ENCODE data around the gene SUSD5.
"Not testable (repeated sequence)": the region's sequence is repeated elsewhere in the genome, so short reads cannot be mapped to it uniquely, and the experiment has no call there.

SUSD5 gene

DNA sequence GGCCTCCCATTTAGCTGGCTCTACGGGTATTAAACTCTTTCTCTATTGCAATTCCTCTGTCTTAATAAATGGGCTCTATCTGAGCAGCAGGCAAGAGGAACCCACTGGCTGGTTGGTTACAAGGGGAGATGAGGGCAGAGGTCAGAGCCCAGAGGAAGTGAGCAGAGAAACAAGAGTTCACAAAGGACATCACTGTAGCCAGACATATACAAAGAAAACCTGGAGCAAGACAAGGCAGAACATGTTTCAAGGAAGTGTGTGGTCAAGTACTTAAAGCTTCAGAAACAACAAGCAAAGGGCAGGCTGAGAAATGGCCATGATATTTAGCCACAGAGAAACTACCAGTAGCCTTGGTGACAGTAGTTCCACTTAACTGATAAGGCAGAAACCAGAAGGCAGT lies 24.3 kb downstream of the SUSD5 start:
- DNase-seq (ENCODE audit: low read depth, low spot score): no peak

- no peak for DNase-seq (ENCODE audit: low read depth, low spot score)
Observed at GRCh38 chr3:33187368-33187634, 31.3 kb downstream of the SUSD5 start.

- peak; percentile 60 for DNase-seq (ENCODE audit: low read depth, low spot score)
Observed at GRCh38 chr3:33186524-33187367, 31.9 kb downstream of the SUSD5 start.

DNA sequence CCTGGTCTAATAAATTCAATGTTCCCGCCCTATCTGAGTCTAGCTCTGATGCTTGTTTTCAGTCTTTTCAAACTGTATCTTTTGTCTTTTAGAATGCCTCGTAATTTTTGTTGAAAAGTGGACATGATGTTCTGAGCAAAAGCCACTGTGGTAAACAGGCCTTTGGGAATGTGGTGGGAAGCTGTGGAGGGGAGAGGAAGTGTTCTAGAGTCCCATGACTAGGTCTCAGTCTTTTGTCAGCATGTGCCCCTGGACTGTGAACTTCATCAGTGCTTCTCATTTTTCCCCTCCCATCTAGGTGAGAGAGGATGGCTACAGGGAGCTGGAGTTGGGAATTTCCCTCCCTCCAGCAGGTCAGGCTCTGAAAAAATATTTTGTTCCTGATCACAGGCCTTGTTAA lies 33.7 kb downstream of the SUSD5 start:
- DNase-seq (ENCODE audit: low read depth, low spot score): no peak

- DNase-seq (ENCODE audit: low read depth, low spot score): not testable (repeated sequence)
Observed at GRCh38 chr3:33181641-33182040, 37.0 kb downstream of the SUSD5 start.

DNA sequence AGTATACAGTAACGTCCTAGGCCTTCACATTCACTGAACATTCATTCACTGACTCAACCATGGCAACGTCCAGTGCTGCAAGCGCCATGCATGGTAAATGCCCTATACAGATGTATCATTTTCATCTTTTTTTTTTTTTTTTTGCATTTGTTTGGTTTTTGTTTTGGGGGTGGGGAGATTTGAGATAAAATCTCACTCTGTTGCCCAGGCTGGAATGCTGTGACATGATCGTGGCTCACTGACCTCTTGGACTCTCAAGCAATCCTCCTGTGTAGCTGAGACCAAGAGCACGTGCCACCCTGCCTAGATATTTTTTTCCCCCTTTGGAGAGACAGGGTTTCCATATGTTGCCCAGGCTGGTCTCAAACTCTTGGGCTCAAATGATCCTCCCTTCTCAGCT lies 37.4 kb downstream of the SUSD5 start:
- DNase-seq (ENCODE audit: low read depth, low spot score): no peak

- DNase-seq (ENCODE audit: low read depth, low spot score): no peak
Observed at GRCh38 chr3:33179132-33179531, 39.5 kb downstream of the SUSD5 start.

DNA sequence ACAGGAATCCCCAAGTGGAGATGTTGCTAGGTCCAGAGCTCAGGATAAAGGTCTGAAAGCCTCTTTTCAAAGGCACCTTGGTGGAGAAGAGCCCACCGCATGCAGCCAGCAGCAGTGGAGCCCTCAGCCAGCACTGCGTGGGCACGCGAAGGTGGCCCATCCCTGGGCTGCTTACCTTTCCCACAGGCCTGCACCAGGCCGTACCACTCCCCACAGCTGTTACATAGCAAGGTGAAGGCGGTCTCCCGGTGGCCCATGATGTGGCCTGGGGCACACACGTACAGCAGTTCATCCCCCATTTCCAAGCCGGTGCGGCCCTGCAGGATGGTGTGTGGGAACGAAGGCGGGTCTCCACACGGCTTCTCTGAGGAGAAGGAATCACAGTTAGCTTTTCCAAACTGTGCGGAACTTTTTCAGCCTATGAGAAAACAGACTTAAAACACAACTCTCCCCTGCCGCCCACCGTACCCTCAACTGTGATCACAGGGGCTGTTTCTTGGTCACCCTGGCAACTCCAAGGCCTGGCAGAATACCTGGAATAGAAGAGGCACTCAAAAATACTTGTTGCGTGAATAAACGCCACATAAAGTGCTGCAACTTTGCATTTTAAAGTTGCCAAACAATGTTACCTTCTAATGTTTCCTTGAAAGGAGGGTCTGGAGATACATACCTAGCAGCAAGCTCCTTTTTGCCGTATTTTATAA lies 43.7 kb downstream of the SUSD5 start:
- no peak for DNase-seq (ENCODE audit: low read depth, low spot score)

DNA sequence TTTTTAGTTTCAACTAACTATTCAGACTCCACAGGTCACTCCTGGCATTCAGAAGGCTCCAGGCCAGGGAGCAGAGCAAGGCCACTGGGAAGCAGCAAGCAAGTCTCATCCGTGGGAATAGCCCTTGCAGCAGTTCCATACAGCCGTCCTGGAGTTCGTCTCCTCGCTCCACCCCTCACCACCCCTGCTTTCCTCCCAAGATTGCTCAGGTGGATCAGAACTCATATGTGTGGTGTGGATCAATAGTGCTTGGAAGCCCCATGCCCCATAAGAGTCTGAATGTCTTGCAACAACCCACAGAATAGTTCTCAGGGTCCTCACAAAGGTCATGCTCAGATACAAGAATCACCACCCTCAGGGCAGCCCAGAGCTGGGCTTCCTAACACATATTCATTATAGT lies 44.5 kb downstream of the SUSD5 start:
- DNase-seq (ENCODE audit: low read depth, low spot score): no peak

- no peak for DNase-seq (ENCODE audit: low read depth, low spot score)
Observed at GRCh38 chr3:33173672-33174071, 44.9 kb downstream of the SUSD5 start.

- DNase-seq (ENCODE audit: low read depth, low spot score): no peak
Observed at GRCh38 chr3:33173103-33173502, 45.5 kb downstream of the SUSD5 start.

DNA sequence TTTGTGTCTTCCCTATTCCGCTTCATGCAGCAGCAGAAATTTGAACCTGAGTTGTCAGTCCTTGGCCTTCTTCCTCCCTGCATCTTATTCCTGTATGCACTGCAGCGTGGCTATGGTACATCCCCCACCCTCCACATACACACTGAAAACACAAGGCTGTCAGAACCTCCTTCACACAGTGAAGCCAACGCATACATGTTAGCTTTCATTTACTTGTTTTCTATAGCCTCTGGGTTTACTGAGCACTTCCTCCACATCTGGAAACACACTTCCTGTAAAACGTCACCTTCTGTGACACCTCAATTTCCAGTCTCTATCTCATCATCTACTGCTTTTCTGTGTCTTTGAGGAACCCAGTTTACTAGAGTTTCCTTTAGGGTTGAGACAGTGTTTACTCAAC lies 47.0 kb downstream of the SUSD5 start:
- no peak for DNase-seq (ENCODE audit: low read depth, low spot score)

DNA sequence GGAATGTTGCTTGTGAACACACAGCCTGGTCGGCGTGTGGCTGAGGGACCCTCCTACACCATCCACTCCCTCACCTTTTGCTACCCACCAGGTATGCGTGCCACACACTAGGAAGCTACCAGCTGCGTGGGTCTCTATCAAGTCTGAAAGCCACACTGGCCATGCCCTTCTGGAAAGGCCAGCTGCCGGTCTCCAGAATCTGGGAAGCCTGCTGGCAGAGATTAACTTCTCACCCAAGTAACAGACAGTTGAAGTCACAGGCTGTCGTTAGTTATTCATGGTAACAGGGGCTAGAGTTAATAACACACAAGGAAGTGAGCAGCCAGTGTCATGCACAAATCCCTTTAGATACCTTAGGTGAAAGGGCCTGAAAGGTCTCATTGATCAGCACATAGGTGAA lies 48.1 kb downstream of the SUSD5 start:
- no peak for DNase-seq (ENCODE audit: low read depth, low spot score)

- DNase-seq (ENCODE audit: low read depth, low spot score): peak; percentile 39
Observed at GRCh38 chr3:33167716-33168336, 50.8 kb downstream of the SUSD5 start.

GRCh38 chr3:33167284-33167683 lies 51.3 kb downstream of the SUSD5 start:
- no peak for DNase-seq (ENCODE audit: low read depth, low spot score)

DNA sequence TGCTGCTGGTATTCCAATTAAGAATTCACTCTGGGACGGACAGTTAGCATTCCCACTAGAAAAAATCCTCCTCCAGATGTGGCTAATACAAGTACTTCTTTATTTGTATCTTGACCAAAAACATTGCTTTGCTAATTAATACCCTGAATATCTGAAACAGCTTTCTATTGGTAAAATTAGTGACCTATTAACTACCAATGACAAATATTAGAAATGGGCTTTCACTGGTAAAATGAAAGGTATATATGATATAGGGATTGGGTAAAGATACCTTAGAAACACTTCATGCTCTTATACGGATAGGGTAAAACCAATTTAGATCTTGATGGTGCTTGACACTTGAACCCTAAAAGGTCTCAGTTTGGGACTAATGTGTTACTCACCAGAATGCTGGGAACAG lies 52.5 kb downstream of the SUSD5 start:
- DNase-seq (ENCODE audit: low read depth, low spot score): no peak

DNA sequence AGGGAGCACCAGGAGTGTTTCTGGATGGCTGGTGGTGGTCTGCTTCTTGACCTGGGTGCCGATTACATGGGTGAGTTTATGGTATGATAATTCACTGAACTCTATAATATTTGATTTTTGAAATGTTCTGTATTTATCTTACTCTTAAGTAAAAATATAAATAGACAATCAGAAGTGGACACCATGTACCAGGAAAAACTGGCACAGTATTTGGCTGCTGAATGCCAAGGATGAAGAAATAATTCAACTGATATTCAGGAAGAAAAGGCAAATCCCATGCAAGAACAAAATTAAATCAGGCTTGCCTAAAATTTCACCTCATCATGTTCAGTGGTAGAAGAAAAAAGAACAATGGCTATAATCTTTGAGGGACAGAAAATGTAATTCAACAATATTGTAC lies 53.2 kb downstream of the SUSD5 start:
- no peak for DNase-seq (ENCODE audit: low read depth, low spot score)

DNA sequence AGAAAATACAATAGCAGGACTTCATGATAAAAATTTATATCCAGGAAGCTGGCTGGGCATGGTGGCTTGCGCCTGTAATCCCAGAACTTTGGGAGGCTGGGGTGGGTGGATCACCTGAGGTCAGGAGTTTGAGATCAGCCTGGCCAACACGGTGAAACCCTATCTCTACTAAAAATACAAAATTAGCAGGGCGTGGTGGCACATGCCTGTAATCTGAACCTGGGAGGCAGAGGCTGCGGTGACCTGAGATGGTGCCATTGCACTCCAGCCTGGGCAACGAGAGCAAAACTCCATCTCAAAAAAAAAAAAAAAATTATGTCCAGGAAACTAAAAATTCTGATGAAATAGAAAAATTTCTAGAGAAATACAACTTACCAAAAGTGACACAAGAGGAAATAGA lies 56.0 kb downstream of the SUSD5 start:
- DNase-seq (ENCODE audit: low read depth, low spot score): not testable (repeated sequence)

DNA sequence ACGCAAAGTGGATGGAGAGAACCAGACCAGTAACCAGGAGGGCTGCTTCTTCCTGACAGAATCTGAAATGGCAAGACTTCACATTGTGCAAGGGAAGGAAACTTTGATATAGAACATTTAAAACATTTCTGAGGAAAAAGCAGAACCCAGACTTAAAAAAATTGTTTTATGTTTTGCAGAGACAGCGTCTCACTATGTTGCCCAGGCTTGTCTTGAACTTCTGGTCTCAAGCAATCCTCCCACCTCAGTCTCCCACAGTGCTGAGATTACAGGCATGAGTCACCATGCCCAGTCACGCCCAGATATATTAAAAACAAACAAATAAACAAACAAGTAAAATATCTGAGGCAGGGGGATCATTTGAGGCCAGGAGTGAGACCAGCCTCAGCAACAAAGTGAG lies 58.6 kb downstream of the SUSD5 start:
- no peak for DNase-seq (ENCODE audit: low read depth, low spot score)

GRCh38 chr3:33159234-33159633 lies 59.4 kb downstream of the SUSD5 start:
- DNase-seq (ENCODE audit: low read depth, low spot score): no peak

DNA sequence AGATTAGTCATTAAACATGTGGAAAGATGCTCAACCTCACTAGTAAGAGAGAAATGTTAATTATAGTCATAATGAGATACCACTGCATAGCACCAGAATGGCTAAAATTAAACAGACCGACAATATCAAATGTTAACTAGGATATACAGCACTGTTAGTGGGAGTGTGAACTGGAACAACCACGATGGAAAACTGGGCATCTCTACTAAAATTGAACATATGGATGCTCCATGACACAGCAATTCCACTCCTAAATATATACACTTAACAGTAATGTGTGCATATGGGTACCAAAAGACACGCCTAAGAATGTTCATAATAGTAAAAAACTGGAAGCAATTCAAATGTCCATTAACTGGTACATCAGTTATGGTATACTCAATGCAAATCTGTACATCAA lies 63.3 kb downstream of the SUSD5 start:
- DNase-seq (ENCODE audit: low read depth, low spot score): no peak

GRCh38 chr3:33153782-33154181 lies 64.8 kb downstream of the SUSD5 start:
- no peak for DNase-seq (ENCODE audit: low read depth, low spot score)
